BLaER1 (cell line): ENCODE results near the gene PLD3.

Source experiments
- H3K27ac ChIP-seq: shearing (Covaris generic); formaldehyde crosslinking; 2 replicates; pipeline ENCODE4 v1.8.1; 2022
- H3K27me3 ChIP-seq: shearing (Covaris generic); formaldehyde crosslinking; 2 replicates; pipeline ENCODE4 v1.8.1; 2022
- H3K36me3 ChIP-seq: shearing (Covaris generic); formaldehyde crosslinking; 2 replicates; pipeline ENCODE4 v1.8.1; 2022
- H3K4me1 ChIP-seq: shearing (Covaris generic); formaldehyde crosslinking; 2 replicates; pipeline ENCODE4 v1.8.1; 2022
- H3K4me2 ChIP-seq: shearing (Covaris generic); formaldehyde crosslinking; 2 replicates; pipeline ENCODE4 v1.8.1; 2022
- H3K4me3 ChIP-seq: shearing (Covaris generic); formaldehyde crosslinking; 2 replicates; pipeline ENCODE4 v1.8.1; 2022
- H3K9ac ChIP-seq: shearing (Covaris generic); formaldehyde crosslinking; 2 replicates; pipeline ENCODE4 v1.8.1; 2022
- H3K9me3 ChIP-seq: shearing (Covaris generic); formaldehyde crosslinking; 2 replicates; pipeline ENCODE4 v1.8.1; 2022
- H4K20me1 ChIP-seq: shearing (Covaris generic); formaldehyde crosslinking; 2 replicates; pipeline ENCODE4 v1.8.1; 2022
- Cebpa-rat ChIP-seq: shearing (Covaris generic); IDR thresholded peaks from 2 replicates; pipeline ENCODE4 v1.8.1; 2022

The PLD3 gene

GRCh38 chr19:40314656-40315055, 33.8 kb upstream of the PLD3 start:
- H3K9me3 ChIP-seq, result peaks cover 17% of the 10 kb centered on the region
- no peaks in the 10 kb centered on the region for H3K27me3 ChIP-seq
- H3K9ac ChIP-seq, result no peak overlapping the region
- H3K36me3 ChIP-seq, result peaks cover 49% of the 10 kb centered on the region
- no peak overlapping the region for H3K4me2 ChIP-seq
- H3K4me3 ChIP-seq, result no peak overlapping the region
- H4K20me1 ChIP-seq, result no peaks in the 10 kb centered on the region
- peaks cover 27% of the 10 kb centered on the region for H3K4me1 ChIP-seq
- H3K27ac ChIP-seq, result no peak overlapping the region
- no peak for TF ChIP-seq Cebpa-rat

- peaks cover 62% of the 10 kb centered on the region for H3K36me3 ChIP-seq
- no peak overlapping the region for H3K4me3 ChIP-seq
- H3K4me2 ChIP-seq, result no peak overlapping the region
- H3K27ac ChIP-seq, result no peak overlapping the region
- H3K27me3 ChIP-seq, result no peaks in the 10 kb centered on the region
- no peak overlapping the region for H3K9ac ChIP-seq
- TF ChIP-seq Cebpa-rat, result no peak
- H3K9me3 ChIP-seq, result peaks cover 17% of the 10 kb centered on the region
- H4K20me1 ChIP-seq, result no peaks in the 10 kb centered on the region
- H3K4me1 ChIP-seq, result peaks cover 21% of the 10 kb centered on the region
Measured at GRCh38 chr19:40315812-40316470, 32.6 kb upstream of the PLD3 start.

- no peak for TF ChIP-seq Cebpa-rat
- peaks cover 75% of the 10 kb centered on the region for H3K36me3 ChIP-seq
- no peaks in the 10 kb centered on the region for H3K27me3 ChIP-seq
- no peaks in the 10 kb centered on the region; the same call in 1 of the 2 replicates for H4K20me1 ChIP-seq
- H3K9me3 ChIP-seq, result peaks cover 8% of the 10 kb centered on the region
- peaks cover 17% of the 10 kb centered on the region for H3K4me1 ChIP-seq
- H3K27ac ChIP-seq, result no peak overlapping the region
- no peak overlapping the region for H3K4me2 ChIP-seq
- H3K4me3 ChIP-seq, result no peak overlapping the region
- no peak overlapping the region for H3K9ac ChIP-seq
Measured at GRCh38 chr19:40317338-40317737, 31.2 kb upstream of the PLD3 start.

- Histone ChIP-seq H3K4me3 (no peak overlapping the region), H3K4me1 (peaks cover 6% of the 10 kb centered on the region; the same call in 1 of the 2 replicates), H4K20me1 (no peaks in the 10 kb centered on the region; the same call in 1 of the 2 replicates), H3K36me3 (peaks cover 93% of the 10 kb centered on the region), H3K27me3 (no peaks in the 10 kb centered on the region), H3K4me2 (no peak overlapping the region), H3K9ac (no peak overlapping the region), H3K27ac (no peak overlapping the region), H3K9me3 (no peaks in the 10 kb centered on the region)
- no peak for TF ChIP-seq Cebpa-rat
Measured at GRCh38 chr19:40320558-40320935, 27.9 kb upstream of the PLD3 start.

- no peaks in the 10 kb centered on the region; the same call in 1 of the 2 replicates for H4K20me1 ChIP-seq
- no peaks in the 10 kb centered on the region for H3K9me3 ChIP-seq
- no peak overlapping the region for H3K9ac ChIP-seq
- no peak overlapping the region for H3K27ac ChIP-seq
- TF ChIP-seq Cebpa-rat, result no peak
- H3K4me3 ChIP-seq, result no peak overlapping the region
- H3K4me1 ChIP-seq, result peaks cover 4% of the 10 kb centered on the region; the same call in 1 of the 2 replicates
- H3K27me3 ChIP-seq, result no peaks in the 10 kb centered on the region
- H3K36me3 ChIP-seq, result peaks cover 99% of the 10 kb centered on the region
- H3K4me2 ChIP-seq, result no peak overlapping the region
Measured at GRCh38 chr19:40321076-40321475, 27.4 kb upstream of the PLD3 start.

- H3K27ac ChIP-seq, result no peak overlapping the region
- H3K36me3 ChIP-seq, result peaks cover 99% of the 10 kb centered on the region
- no peaks in the 10 kb centered on the region for H3K9me3 ChIP-seq
- no peak overlapping the region for H3K4me3 ChIP-seq
- no peaks in the 10 kb centered on the region; the same call in 1 of the 2 replicates for H4K20me1 ChIP-seq
- H3K27me3 ChIP-seq, result no peaks in the 10 kb centered on the region
- TF ChIP-seq Cebpa-rat, result no peak
- H3K4me2 ChIP-seq, result no peak overlapping the region
- H3K4me1 ChIP-seq, result no peaks in the 10 kb centered on the region
- no peak overlapping the region for H3K9ac ChIP-seq
Measured at GRCh38 chr19:40321566-40322270, 26.8 kb upstream of the PLD3 start.

GRCh38 chr19:40322271-40322610, 26.3 kb upstream of the PLD3 start:
- TF ChIP-seq Cebpa-rat, result no peak
- Histone ChIP-seq H3K4me1 (no peaks in the 10 kb centered on the region), H3K27me3 (no peaks in the 10 kb centered on the region), H3K9me3 (no peaks in the 10 kb centered on the region), H3K27ac (no peak overlapping the region), H3K9ac (no peak overlapping the region), H3K36me3 (peaks cover 99% of the 10 kb centered on the region), H3K4me3 (no peak overlapping the region), H4K20me1 (no peaks in the 10 kb centered on the region; the same call in 1 of the 2 replicates), H3K4me2 (no peak overlapping the region)

- no peaks in the 10 kb centered on the region for H3K4me1 ChIP-seq
- no peak overlapping the region for H3K27ac ChIP-seq
- H3K9me3 ChIP-seq, result no peaks in the 10 kb centered on the region
- TF ChIP-seq Cebpa-rat, result no peak
- H3K4me3 ChIP-seq, result no peak overlapping the region
- no peaks in the 10 kb centered on the region; the same call in 1 of the 2 replicates for H4K20me1 ChIP-seq
- no peaks in the 10 kb centered on the region for H3K27me3 ChIP-seq
- H3K4me2 ChIP-seq, result no peak overlapping the region
- peaks cover 99% of the 10 kb centered on the region for H3K36me3 ChIP-seq
- no peak overlapping the region for H3K9ac ChIP-seq
Measured at GRCh38 chr19:40322951-40323615, 25.4 kb upstream of the PLD3 start.

- TF ChIP-seq Cebpa-rat, result no peak
- Histone ChIP-seq H4K20me1 (no peaks in the 10 kb centered on the region; the same call in 1 of the 2 replicates), H3K27me3 (no peaks in the 10 kb centered on the region), H3K4me2 (no peak overlapping the region), H3K36me3 (peaks cover 99% of the 10 kb centered on the region), H3K4me3 (no peak overlapping the region), H3K4me1 (no peaks in the 10 kb centered on the region), H3K9me3 (no peaks in the 10 kb centered on the region), H3K9ac (no peak overlapping the region), H3K27ac (no peak overlapping the region)
Measured at GRCh38 chr19:40323705-40324104, 24.8 kb upstream of the PLD3 start.

- no peaks in the 10 kb centered on the region; the same call in 1 of the 2 replicates for H4K20me1 ChIP-seq
- no peaks in the 10 kb centered on the region for H3K27me3 ChIP-seq
- peaks cover 100% of the 10 kb centered on the region for H3K36me3 ChIP-seq
- H3K27ac ChIP-seq, result no peak overlapping the region
- no peaks in the 10 kb centered on the region for H3K4me1 ChIP-seq
- H3K9ac ChIP-seq, result no peak overlapping the region
- TF ChIP-seq Cebpa-rat, result no peak
- H3K9me3 ChIP-seq, result no peaks in the 10 kb centered on the region
- no peak overlapping the region for H3K4me3 ChIP-seq
- H3K4me2 ChIP-seq, result no peak overlapping the region
Measured at GRCh38 chr19:40326201-40326600, 22.3 kb upstream of the PLD3 start.
